OCI-LY7 (cell line): Measurements from ENCODE around the gene CD200. TPM values are rescaled to one million over a fixed set of nuclear protein-coding genes. Genes with fewer than 3 reads are reported as not detected.
A peak's percentile ranks its signal among the peaks of the same experiment; 100 is the strongest.

ENCODE experiments used
- BruUV-seq: library from RNA; stranded (reverse); fragments of 400-500 nt; replicated peaks from 2 replicates; lab custom pipeline; 2021; lab: Mats Ljungman, UMichigan
- CTCF ChIA-PET: fragments of 300-600 bp; sonication (Branson Sonifier 250); formaldehyde crosslinking; loops from one replicate; lab custom pipeline; 2022; ENCODE audit warnings: antibody characterized with exemption; ENCODE audit not compliant: unreplicated experiment; lab: Charles Lee
- POLR2A ChIA-PET: fragments of 300-600 bp; sonication (Branson Sonifier 250); formaldehyde crosslinking; loops from one replicate; lab custom pipeline; 2022; ENCODE audit warnings: antibody characterized with exemption; lab: Charles Lee
- DNase-seq: peaks from one replicate; pipeline ENCODE4 v3.0.0-alpha.2; 2015; ENCODE audit warnings: low spot score
- H2AFZ ChIP-seq: fragments of 200-600 bp; sonication (generic), shearing (Covaris generic); 2 replicates; pipeline ENCODE4 v1.6.1; 2014; ENCODE audit warnings: mild to moderate bottlenecking, antibody characterized with exemption, low read length, moderate library complexity
- H3K27ac ChIP-seq: fragments of 200-600 bp; sonication (generic); 2 replicates; pipeline ENCODE4 v1.5.1; 2014; ENCODE audit warnings: mixed run types, low read depth, mild to moderate bottlenecking, moderate library complexity, low read length, inconsistent platforms; ENCODE audit not compliant: poor library complexity, severe bottlenecking
- H3K36me3 ChIP-seq: fragments of 200-600 bp; sonication (generic); 2 replicates; pipeline ENCODE4 v1.6.1; 2014; ENCODE audit warnings: mild to moderate bottlenecking, antibody characterized with exemption, low read length, moderate library complexity, mixed read lengths; ENCODE audit not compliant: insufficient read depth
- H3K4me1 ChIP-seq: fragments of 200-600 bp; sonication (generic); 2 replicates; pipeline ENCODE4 v1.5.1; 2014; ENCODE audit warnings: mild to moderate bottlenecking, low read length; ENCODE audit not compliant: insufficient read depth, poor library complexity, severe bottlenecking
- H3K4me2 ChIP-seq: fragments of 200-600 bp; sonication (generic); 2 replicates; pipeline ENCODE4 v1.6.1; 2014; ENCODE audit warnings: mild to moderate bottlenecking, low read length
- H3K4me3 ChIP-seq: fragments of 200-600 bp; sonication (generic); 2 replicates; pipeline ENCODE4 v1.5.1; 2014; ENCODE audit warnings: mild to moderate bottlenecking, low read depth, low read length; ENCODE audit not compliant: poor library complexity, severe bottlenecking
- H3K79me2 ChIP-seq: fragments of 200-600 bp; sonication (generic); 2 replicates; pipeline ENCODE4 v1.6.1; 2016; ENCODE audit warnings: low read depth, mild to moderate bottlenecking, low read length, moderate library complexity, mixed read lengths; ENCODE audit not compliant: insufficient read depth
- H3K9me2 ChIP-seq: fragments of 200-600 bp; sonication (generic); 2 replicates; pipeline ENCODE4 v1.6.1; 2016; ENCODE audit warnings: mild to moderate bottlenecking, low read length, mixed read lengths; ENCODE audit not compliant: insufficient read depth
- H3K9me3 ChIP-seq: fragments of 200-600 bp; sonication (generic); 2 replicates; pipeline ENCODE4 v1.6.1; 2014; ENCODE audit warnings: mild to moderate bottlenecking, mixed run types, low read length, mixed read lengths
- H4K20me1 ChIP-seq: fragments of 200-600 bp; sonication (generic); 2 replicates; pipeline ENCODE4 v1.6.1; 2014; ENCODE audit warnings: mild to moderate bottlenecking, antibody characterized with exemption, low read length, moderate library complexity, mixed read lengths; ENCODE audit not compliant: insufficient read depth
- CTCF ChIP-seq: fragments of 200-600 bp; sonication (generic); conservative IDR thresholded peaks from 2 replicates; pipeline ENCODE4 v1.5.1; 2014; ENCODE audit warnings: mild to moderate bottlenecking, antibody characterized with exemption, low read length, moderate library complexity, mixed read lengths
- EZH2phosphoT487 ChIP-seq: fragments of 200-600 bp; sonication (generic); IDR thresholded peaks from 2 replicates; pipeline ENCODE4 v1.6.1; 2018; ENCODE audit warnings: low read depth, borderline replicate concordance, mild to moderate bottlenecking, mixed run types, antibody characterized with exemption, low read length, moderate library complexity, mixed read lengths
- intact Hi-C: fragments of 100-400 bp; cut with micrococcal nuclease; formaldehyde crosslinking; loops from one replicate; pipeline ENCODE4 v1.10.0; 2022; ENCODE audit not compliant: unreplicated experiment
- total RNA-seq, 2 experiments: library from RNA; depleted of rRNA in 1 of 2; stranded (reverse); fragments of >200 nt in 1 of 2; shearing (Covaris generic) in 1 of 2; gene quantifications; 2 replicates each; pipeline ENCODE4 v1.2.3, GENCODE V29; 2014 to 2022

Gene CD200
- total RNA-seq, 2 experiments from 2014 or later, result not detected

GRCh38 chr3:112314649-112315048 is 18.3 kb upstream of the CD200 start:
- Histone ChIP-seq H3K79me2 (no peaks in the 10 kb centered on the region), H3K27ac (no peak overlapping the region), H3K4me3 (no peak overlapping the region), H3K4me1 (no peaks in the 10 kb centered on the region), H2AFZ (no peak overlapping the region), H3K4me2 (no peak overlapping the region), H3K9me2 (no peaks in the 10 kb centered on the region), H4K20me1 (no peaks in the 10 kb centered on the region), H3K36me3 (peaks cover 6% of the 10 kb centered on the region; the same call in 1 of the 2 replicates), H3K9me3 (peaks cover 32% of the 10 kb centered on the region; the same call in 1 of the 2 replicates)
- ChIA-PET CTCF (no interaction called here), POLR2A (interaction anchor here (1.2 to 2.0 kb wide), 6 partner anchors 10 to 187 kb away, joined by 3 to 12 read pairs (median 4); no protein-coding TSS in a partner anchor)
- intact Hi-C loops, result no loop called here
- TF ChIP-seq CTCF (no peak), EZH2phosphoT487 (no peak)
- BruUV-seq, result no TSS peak
- no peak for DNase-seq

- no peaks in the 10 kb centered on the region for H4K20me1 ChIP-seq
- intact Hi-C loops, result no loop called here
- no peak for DNase-seq
- H3K9me2 ChIP-seq, result no peaks in the 10 kb centered on the region
- no peak overlapping the region for H3K27ac ChIP-seq
- ChIA-PET CTCF (no interaction called here), POLR2A (interaction anchor here (0.9 to 2.6 kb wide), 4 partner anchors 8 to 24 kb away, joined by 3 to 12 read pairs (median 4); no protein-coding TSS in a partner anchor)
- H3K4me2 ChIP-seq, result no peak overlapping the region
- no TSS peak for BruUV-seq
- no peak overlapping the region for H2AFZ ChIP-seq
- no peak overlapping the region for H3K4me3 ChIP-seq
- H3K4me1 ChIP-seq, result no peaks in the 10 kb centered on the region
- TF ChIP-seq CTCF (no peak), EZH2phosphoT487 (no peak)
- no peaks in the 10 kb centered on the region for H3K79me2 ChIP-seq
- H3K9me3 ChIP-seq, result peaks cover 32% of the 10 kb centered on the region; the same call in 1 of the 2 replicates
- H3K36me3 ChIP-seq, result peaks cover 6% of the 10 kb centered on the region; the same call in 1 of the 2 replicates
These were observed 17.2 kb upstream of the CD200 start for GRCh38 chr3:112315791-112316190.

GRCh38 chr3:112319516-112320276 is 13.3 kb upstream of the CD200 start:
- H3K4me2 ChIP-seq, result no peak overlapping the region
- peaks cover 23% of the 10 kb centered on the region; the same call in 1 of the 2 replicates for H3K9me3 ChIP-seq
- H3K4me1 ChIP-seq, result no peaks in the 10 kb centered on the region
- peaks cover 6% of the 10 kb centered on the region; the same call in 1 of the 2 replicates for H3K36me3 ChIP-seq
- H2AFZ ChIP-seq, result peak overlapping the region; percentile 29; the same call in 1 of the 2 replicates
- no peaks in the 10 kb centered on the region for H4K20me1 ChIP-seq
- intact Hi-C loops, result no loop called here
- no peak overlapping the region for H3K4me3 ChIP-seq
- no peaks in the 10 kb centered on the region for H3K79me2 ChIP-seq
- no peak for TF ChIP-seq CTCF
- TF ChIP-seq EZH2phosphoT487, result no peak
- no peak for DNase-seq
- H3K9me2 ChIP-seq, result no peaks in the 10 kb centered on the region
- no TSS peak for BruUV-seq
- ChIA-PET POLR2A (interaction anchor here (0.7 to 1.4 kb wide), 7 partner anchors 9 to 208 kb away, joined by 3 to 7 read pairs (median 3); no protein-coding TSS in a partner anchor), CTCF (no interaction called here)
- H3K27ac ChIP-seq, result no peak overlapping the region
